HG03139 (cell line): Measurements from ENCODE around the gene ZYG11A.

ENCODE experiments used
- ATAC-seq: cut with Tn5 transposase; IDR thresholded peaks from one replicate; pipeline ENCODE4 v1.9.1; 2021; ENCODE audit not compliant: unreplicated experiment

ZYG11A gene

GRCh38 chr1:52876843-52877242 is 34.3 kb downstream of the ZYG11A start:
- ATAC-seq, result no peak

DNA sequence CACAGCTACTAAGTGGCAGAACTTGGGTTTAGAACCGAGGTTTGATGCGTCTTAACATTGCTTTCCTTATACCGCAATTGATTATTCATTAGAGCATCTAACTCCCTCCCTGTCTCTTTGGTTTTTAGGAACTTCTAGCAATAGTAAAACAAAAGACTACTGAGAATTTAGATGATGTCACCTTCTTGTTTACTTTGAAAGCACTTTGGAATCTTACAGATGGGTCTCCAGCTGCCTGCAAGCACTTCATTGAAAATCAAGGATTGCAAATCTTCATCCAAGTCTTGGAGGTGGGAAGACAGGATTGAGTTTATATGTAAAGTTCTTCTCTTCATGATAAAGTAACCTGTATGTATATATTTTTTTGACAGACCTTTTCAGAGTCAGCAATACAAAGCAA is 35.0 kb downstream of the ZYG11A start:
- ATAC-seq, result no peak

- ATAC-seq, result no peak
These were observed 37.6 kb downstream of the ZYG11A start for GRCh38 chr1:52880206-52880605.

GRCh38 chr1:52887483-52887882 is 44.9 kb downstream of the ZYG11A start:
- no peak for ATAC-seq

DNA sequence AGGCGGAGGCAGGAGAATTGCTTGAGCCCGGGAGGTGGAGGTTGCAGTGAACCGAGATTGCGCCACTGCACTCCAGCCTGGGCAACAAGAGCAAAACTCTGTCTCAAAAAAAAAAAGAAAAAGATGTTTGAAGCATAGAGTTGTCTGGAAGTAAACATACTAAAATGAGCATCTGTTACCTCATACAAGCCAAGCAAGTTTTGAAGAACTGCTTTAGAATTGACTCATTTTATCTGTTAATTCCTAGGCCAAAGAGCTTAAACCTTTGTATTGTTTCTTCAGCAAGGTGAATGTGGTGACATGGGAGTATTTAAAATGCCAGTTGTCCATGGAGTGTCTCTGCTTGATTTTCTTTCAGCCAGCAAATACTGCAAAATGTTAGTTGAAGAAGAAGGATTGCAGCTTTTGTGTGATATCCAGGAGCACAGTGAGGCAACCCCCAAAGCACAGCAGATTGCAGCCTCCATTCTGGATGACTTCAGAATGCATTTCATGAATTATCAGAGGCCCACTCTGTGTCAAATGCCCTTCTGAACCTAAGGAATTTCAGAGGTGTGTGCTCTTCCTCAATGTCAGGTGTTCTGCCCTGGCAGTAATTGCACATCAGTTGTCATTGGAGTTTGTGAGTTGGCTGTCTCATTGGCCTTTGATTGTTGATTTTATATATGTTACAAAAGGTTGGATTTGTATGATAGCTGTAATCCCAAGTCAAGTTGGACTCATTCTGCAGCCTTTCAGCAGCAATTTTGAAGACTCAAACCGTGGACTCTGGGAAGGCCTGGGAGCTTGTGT is 50.1 kb downstream of the ZYG11A start:
- ATAC-seq, result no peak

- no peak for ATAC-seq
These were observed 56.9 kb downstream of the ZYG11A start for GRCh38 chr1:52899445-52899894.

DNA sequence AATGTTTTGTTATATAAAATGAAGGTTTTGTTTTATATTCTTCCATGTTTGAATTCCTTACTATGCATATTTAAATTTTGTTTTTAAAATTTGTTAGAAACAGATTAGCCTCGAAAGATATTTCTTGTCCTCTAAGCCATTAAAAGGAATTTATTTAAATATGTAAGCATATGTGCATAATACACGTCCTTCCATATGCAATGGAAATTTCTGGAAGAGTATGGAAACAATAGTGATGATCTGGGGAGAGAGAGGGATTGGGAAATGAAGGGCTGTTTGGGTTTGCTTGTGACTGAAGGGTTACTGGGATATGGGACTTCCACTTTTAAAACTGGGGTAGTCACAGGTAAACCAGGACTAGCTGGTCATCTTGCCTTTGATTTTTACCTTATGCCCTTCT is 57.8 kb downstream of the ZYG11A start:
- no peak for ATAC-seq

DNA sequence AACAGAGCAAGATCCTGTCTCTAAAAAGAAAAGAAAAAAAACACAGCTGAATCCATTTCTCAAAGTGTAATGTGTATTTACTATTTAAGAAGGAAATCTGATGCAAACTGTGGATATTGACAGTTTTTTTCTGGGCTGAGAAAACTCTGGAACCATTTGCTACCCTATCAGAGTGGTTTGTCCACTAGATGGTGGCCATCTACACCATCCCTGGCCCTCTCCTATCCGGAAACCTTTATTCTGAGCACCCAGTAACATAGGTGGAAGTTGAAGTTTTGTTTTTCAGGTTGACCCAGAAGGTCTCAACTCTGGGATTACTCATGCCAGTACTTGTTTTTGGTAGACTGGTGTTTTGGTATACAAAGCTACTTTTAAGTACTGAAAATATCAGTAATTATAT is 58.8 kb downstream of the ZYG11A start:
- ATAC-seq, result no peak

DNA sequence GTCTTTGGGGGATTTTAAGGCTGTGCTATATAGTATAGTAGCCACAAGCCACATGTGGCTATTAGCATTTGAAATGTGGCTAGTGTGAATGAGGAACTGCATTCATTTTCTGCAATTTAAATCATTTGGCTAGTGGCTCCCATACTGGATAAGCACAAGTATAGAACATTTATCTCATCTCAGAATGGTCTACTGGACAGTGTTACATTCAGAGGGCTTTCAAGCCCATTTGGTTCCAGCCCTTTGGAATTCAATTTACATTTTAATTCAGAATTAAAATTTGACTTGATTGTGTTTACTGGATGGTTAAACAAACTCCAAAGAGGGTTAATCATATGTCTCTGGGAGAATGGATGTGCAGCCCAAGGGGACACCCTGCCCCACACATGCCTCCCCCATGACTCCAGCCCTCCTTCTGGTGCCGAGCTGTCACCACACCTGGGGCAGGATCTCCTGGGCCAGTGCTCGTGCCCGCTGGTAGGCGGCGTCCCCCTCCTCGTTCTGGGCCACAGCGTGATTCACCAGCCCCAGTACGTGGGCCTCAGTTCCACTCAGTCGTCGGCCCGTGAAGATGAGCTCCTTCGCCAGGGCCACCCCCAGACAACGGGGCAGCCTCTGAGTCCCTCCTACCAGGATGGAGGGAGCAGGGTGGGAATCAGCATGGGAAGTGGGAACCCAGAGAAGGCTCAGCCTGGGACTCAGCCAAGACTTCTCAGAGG is 61.8 kb downstream of the ZYG11A start:
- no peak for ATAC-seq

- ATAC-seq, result no peak
These were observed 62.6 kb downstream of the ZYG11A start for GRCh38 chr1:52904927-52905698.

- ATAC-seq, result no peak
These were observed 63.6 kb downstream of the ZYG11A start for GRCh38 chr1:52906135-52906603.

- ATAC-seq, result no peak
These were observed 64.7 kb downstream of the ZYG11A start for GRCh38 chr1:52907068-52907811.

GRCh38 chr1:52907812-52908153 is 65.2 kb downstream of the ZYG11A start:
- no peak for ATAC-seq

DNA sequence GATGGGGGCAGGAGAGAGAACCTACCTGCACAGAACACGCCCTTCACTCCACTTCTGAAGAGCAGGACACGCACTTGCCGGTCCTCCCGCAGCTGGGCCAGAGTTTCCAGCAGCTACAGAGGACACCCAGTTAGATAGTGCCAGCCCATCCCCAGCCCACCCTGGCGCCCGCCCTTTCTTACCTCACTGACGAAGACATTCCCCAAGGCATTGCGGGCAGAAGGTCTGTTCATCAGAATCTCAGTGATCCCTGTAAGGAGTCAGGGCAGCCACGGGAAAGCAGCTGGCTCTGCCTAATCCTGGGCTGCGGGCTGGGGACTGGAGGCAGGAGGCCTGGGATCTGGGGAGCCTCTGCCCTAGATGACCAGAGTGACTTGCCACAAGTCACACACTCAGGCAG is 69.0 kb downstream of the ZYG11A start:
- ATAC-seq, result no peak

GRCh38 chr1:52913014-52913413 is 70.5 kb downstream of the ZYG11A start:
- no peak for ATAC-seq

- no peak for ATAC-seq
These were observed 71.0 kb downstream of the ZYG11A start for GRCh38 chr1:52913537-52913936.

DNA sequence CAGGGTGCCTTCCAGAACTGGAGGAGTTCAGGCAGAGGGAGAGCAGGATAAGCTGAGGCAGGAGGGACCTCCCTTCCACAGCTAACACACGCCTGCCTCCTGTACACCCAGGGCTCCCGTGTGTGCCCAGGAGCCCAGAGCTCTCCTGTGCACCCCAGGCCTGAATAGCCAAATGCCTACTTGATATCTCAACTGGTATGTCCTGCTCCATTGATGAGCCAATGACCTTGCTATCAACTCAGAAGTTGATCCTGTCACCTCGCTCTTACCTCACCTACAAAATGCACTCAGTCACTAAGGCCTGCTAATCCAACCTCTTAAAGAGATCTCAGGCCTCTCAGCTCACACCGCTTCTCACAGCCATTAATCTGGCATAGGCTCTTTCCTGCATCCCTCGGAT is 71.9 kb downstream of the ZYG11A start:
- no peak for ATAC-seq

GRCh38 chr1:52915211-52915854 is 72.8 kb downstream of the ZYG11A start:
- ATAC-seq, result no peak

DNA sequence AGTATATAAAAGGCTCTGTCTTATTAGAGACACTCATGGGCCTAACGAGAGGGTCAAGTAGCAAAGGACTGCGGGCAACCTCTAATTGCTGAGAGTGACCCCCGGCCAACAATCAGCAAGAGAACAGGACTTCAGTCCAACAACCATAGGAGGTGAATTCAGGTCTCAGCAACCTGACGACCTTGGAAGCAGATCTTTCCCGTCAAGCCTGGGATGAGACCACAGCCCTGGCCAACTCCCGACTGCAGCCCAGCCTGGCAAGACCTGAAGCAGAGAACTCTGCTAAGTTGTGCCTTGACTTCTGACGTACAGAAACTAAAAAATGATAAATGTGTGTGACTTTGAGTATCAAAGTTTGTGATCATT is 73.3 kb downstream of the ZYG11A start:
- no peak for ATAC-seq

GRCh38 chr1:52916241-52916975 is 73.8 kb downstream of the ZYG11A start:
- ATAC-seq, result no peak
